ENCODE data around the gene ATF5. TPM values are rescaled to one million over a fixed set of nuclear protein-coding genes. Genes with fewer than 3 reads are reported as not detected.

Gene ATF5
- total and polyA plus RNA-seq, 2 experiments from 2014 or later, result 4.8 to 6.8 TPM

DNA sequence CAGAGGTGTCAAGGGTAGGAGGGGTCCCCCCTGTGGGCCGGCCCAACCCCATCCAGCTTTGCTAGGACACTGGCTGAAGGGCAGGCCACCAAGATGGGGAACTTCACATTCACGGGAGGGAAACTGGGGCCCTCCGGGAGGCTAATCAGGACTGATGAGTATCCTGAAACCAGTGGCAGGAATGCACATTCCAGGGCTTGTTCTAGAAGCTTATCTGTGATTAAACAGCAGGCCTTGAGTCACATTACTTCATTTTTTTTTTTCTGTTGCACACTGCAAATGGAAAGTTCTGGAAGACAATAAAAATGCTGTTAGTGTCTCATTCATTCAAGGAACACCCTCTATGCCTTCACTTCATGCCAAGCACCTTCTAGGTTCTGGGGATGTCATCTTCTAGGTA is 47.5 kb downstream of the ATF5 start:
- H3K4me1 ChIP-seq (ENCODE audit: low read depth), result peaks cover 3% of the 10 kb centered on the region
- no peak overlapping the region for H3K4me3 ChIP-seq
- H3K36me3 ChIP-seq, result no peaks in the 10 kb centered on the region
- no peak for DNase-seq (ENCODE audit: low read depth in 1 of 2, low spot score in 1 of 2)
- no peak for TF ChIP-seq CTCF (IDR thresholded peaks at IDR 0.05; ENCODE audit: low read depth, low read length)
- no peak overlapping the region for H3K27ac ChIP-seq
- H3K27me3 ChIP-seq, result no peaks in the 10 kb centered on the region
- no peaks in the 10 kb centered on the region for H3K9me3 ChIP-seq (ENCODE audit: low read depth)

- no peaks in the 10 kb centered on the region for H3K9me3 ChIP-seq (ENCODE audit: low read depth)
- H3K36me3 ChIP-seq, result no peaks in the 10 kb centered on the region
- H3K4me1 ChIP-seq (ENCODE audit: low read depth), result peaks cover under 1% of the 10 kb centered on the region
- TF ChIP-seq CTCF (IDR thresholded peaks at IDR 0.05; ENCODE audit: low read depth, low read length), result no peak
- DNase-seq (ENCODE audit: low read depth in 1 of 2, low spot score in 1 of 2), result no peak
- no peak overlapping the region for H3K27ac ChIP-seq
- H3K4me3 ChIP-seq, result no peak overlapping the region
- no peaks in the 10 kb centered on the region for H3K27me3 ChIP-seq
Measured at GRCh38 chr19:49977076-49977475, 48.1 kb downstream of the ATF5 start.

DNA sequence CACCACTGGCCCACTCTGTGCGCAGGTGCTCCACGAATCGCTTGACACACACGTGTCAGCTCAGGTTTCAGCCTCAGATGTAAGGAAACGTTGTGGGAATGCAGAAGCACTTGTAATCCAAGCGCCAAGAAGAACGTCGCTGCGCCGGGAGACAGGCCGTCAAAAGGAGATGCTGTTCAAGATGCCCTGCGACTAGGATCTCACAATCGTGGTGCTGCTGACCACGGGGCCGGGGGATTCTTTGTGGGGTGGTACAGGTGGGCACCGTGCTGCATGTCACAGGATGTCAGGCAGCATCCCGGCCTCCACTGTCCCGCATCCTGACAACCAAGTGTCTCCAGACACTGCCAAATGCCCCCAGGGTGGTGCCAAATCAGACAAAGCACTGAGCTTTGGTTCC is 48.9 kb downstream of the ATF5 start:
- Histone ChIP-seq H3K9me3 (ENCODE audit: low read depth) (no peaks in the 10 kb centered on the region), H3K36me3 (no peaks in the 10 kb centered on the region), H3K27me3 (no peaks in the 10 kb centered on the region), H3K4me3 (no peak overlapping the region), H3K4me1 (ENCODE audit: low read depth) (no peaks in the 10 kb centered on the region), H3K27ac (no peak overlapping the region)
- no peak for TF ChIP-seq CTCF (IDR thresholded peaks at IDR 0.05; ENCODE audit: low read depth, low read length)
- no peak for DNase-seq (ENCODE audit: low read depth in 1 of 2, low spot score in 1 of 2)

- H3K4me1 ChIP-seq (ENCODE audit: low read depth), result no peaks in the 10 kb centered on the region
- DNase-seq (ENCODE audit: low read depth in 1 of 2, low spot score in 1 of 2), result no peak
- TF ChIP-seq CTCF (IDR thresholded peaks at IDR 0.05; ENCODE audit: low read depth, low read length), result no peak
- H3K36me3 ChIP-seq, result no peaks in the 10 kb centered on the region
- no peak overlapping the region for H3K4me3 ChIP-seq
- H3K9me3 ChIP-seq (ENCODE audit: low read depth), result no peaks in the 10 kb centered on the region
- no peaks in the 10 kb centered on the region for H3K27me3 ChIP-seq
- no peak overlapping the region for H3K27ac ChIP-seq
Measured at GRCh38 chr19:49978324-49978723, 49.3 kb downstream of the ATF5 start.

DNA sequence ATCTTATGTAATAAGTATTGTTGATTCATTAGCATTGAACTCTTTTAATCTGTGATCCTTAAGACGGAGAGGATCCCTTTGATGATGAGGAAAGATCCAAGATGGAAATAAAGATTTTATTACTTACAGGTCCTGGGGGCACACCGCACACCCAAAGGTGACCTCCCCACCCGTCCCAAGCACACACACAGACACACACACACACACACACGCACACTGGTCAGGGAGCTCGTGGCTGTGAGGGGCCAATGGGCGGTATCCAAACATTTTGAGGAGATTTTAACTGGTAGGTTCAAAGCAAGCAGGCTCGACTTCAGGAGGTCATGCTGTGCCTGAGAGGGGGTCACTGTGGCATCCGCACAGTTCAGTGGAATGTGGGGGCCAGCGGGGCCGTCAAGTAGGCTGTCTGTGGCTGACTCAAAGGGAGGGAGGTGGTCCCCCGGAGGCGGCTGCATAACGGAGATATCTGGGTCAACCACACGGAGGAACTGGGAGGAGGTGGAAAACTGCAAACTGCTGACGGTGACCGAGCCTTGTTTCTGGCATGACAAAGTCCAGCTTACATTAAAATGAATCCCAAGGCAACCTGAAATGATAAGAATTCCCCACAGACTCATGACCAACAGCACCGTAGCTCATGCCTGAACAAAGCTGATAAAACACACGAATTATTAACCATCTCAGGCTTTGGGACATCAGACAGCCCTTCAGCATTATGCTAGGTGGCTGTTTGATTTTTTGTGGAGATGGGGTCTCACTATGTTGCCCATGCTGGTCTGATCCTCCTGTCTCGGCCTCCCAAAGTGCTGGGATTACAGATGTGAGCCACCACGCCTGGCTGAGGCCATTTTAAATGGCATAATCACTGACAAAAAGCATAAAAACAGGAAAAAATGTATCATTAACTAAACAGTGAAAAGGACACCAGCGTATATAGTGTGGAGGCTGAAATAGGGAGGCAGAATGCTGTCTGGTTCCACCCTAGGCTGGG is 52.9 kb downstream of the ATF5 start:
- Histone ChIP-seq H3K9me3 (ENCODE audit: low read depth) (no peaks in the 10 kb centered on the region), H3K4me3 (no peak overlapping the region), H3K27me3 (no peaks in the 10 kb centered on the region), H3K4me1 (ENCODE audit: low read depth) (no peaks in the 10 kb centered on the region), H3K36me3 (peaks cover 4% of the 10 kb centered on the region), H3K27ac (no peak overlapping the region)
- no peak for DNase-seq (ENCODE audit: low read depth in 1 of 2, low spot score in 1 of 2)
- no peak for TF ChIP-seq CTCF (IDR thresholded peaks at IDR 0.05; ENCODE audit: low read depth, low read length)

Other genes with a start within 250 kb of the ATF5 start
- 3.6 and 5.1 TPM in 2 replicates for gene ADM5, start 239.6 kb upstream of the ATF5 start, total RNA-seq
- gene ADM5, start 239.6 kb upstream of the ATF5 start, polyA plus RNA-seq, result 1.1 and 2.2 TPM in 2 replicates
- gene CPT1C, start 238.1 kb upstream of the ATF5 start, total RNA-seq, result 29.0 and 33.8 TPM in 2 replicates
- gene CPT1C, start 238.1 kb upstream of the ATF5 start, polyA plus RNA-seq, result 26.5 and 31.7 TPM in 2 replicates
- gene TSKS, start 165.9 kb upstream of the ATF5 start, total RNA-seq, result 0.09 TPM in 1 of 2 replicates, not detected in the other
- not detected in 2 replicates for gene TSKS, start 165.9 kb upstream of the ATF5 start, polyA plus RNA-seq
- 152 and 153 TPM in 2 replicates for gene AP2A1, start 162.2 kb upstream of the ATF5 start, total RNA-seq
- gene AP2A1, start 162.2 kb upstream of the ATF5 start, polyA plus RNA-seq, result 64.2 and 78.0 TPM in 2 replicates
- gene FUZ, start 115.9 kb upstream of the ATF5 start, total RNA-seq, result 37.8 and 60.8 TPM in 2 replicates
- gene FUZ, start 115.9 kb upstream of the ATF5 start, polyA plus RNA-seq, result 35.6 and 39.0 TPM in 2 replicates
- 68.7 and 83.7 TPM in 2 replicates for gene MED25, start 110.9 kb upstream of the ATF5 start, total RNA-seq
- 69.9 and 73.2 TPM in 2 replicates for gene MED25, start 110.9 kb upstream of the ATF5 start, polyA plus RNA-seq
- 290 and 380 TPM in 2 replicates for gene PTOV1, start 78.0 kb upstream of the ATF5 start, total RNA-seq
- 445 and 583 TPM in 2 replicates for gene PTOV1, start 78.0 kb upstream of the ATF5 start, polyA plus RNA-seq
- gene PNKP, start 61.6 kb upstream of the ATF5 start, total RNA-seq, result 73.8 and 74.5 TPM in 2 replicates
- gene PNKP, start 61.6 kb upstream of the ATF5 start, polyA plus RNA-seq, result 69.7 and 98.4 TPM in 2 replicates
- gene AKT1S1, start 51.9 kb upstream of the ATF5 start, total RNA-seq, result 27.5 and 36.9 TPM in 2 replicates
- 45.4 and 66.2 TPM in 2 replicates for gene AKT1S1, start 51.9 kb upstream of the ATF5 start, polyA plus RNA-seq
- gene TBC1D17, start 51.5 kb upstream of the ATF5 start, total RNA-seq, result 25.4 and 26.8 TPM in 2 replicates
- 38.0 and 52.5 TPM in 2 replicates for gene TBC1D17, start 51.5 kb upstream of the ATF5 start, polyA plus RNA-seq
- 0.63 TPM in 1 of 2 replicates, not detected in the other for gene IL4I1, start 32.3 kb upstream of the ATF5 start, total RNA-seq
- 0.40 TPM in 1 of 2 replicates, not detected in the other for gene IL4I1, start 32.3 kb upstream of the ATF5 start, polyA plus RNA-seq
- gene NUP62, start 299 bp downstream of the ATF5 start, total RNA-seq, result 60.6 and 71.3 TPM in 2 replicates
- gene NUP62, start 299 bp downstream of the ATF5 start, polyA plus RNA-seq, result 43.3 and 63.1 TPM in 2 replicates
- 0.03 TPM in 1 of 2 replicates, not detected in the other for gene SIGLEC11, start 32.0 kb downstream of the ATF5 start, total RNA-seq
- gene SIGLEC11, start 32.0 kb downstream of the ATF5 start, polyA plus RNA-seq, result 0.13 TPM in 1 of 2 replicates, not detected in the other
- gene VRK3, start 96.2 kb downstream of the ATF5 start, total RNA-seq, result 29.9 and 34.3 TPM in 2 replicates
- gene VRK3, start 96.2 kb downstream of the ATF5 start, polyA plus RNA-seq, result 38.1 and 45.9 TPM in 2 replicates
- 6.3 and 6.5 TPM in 2 replicates for gene ZNF473, start 96.8 kb downstream of the ATF5 start, total RNA-seq
- 4.4 and 5.3 TPM in 2 replicates for gene ZNF473, start 96.8 kb downstream of the ATF5 start, polyA plus RNA-seq
- not detected in 2 replicates for gene IZUMO2, start 234.1 kb downstream of the ATF5 start, total RNA-seq
- gene IZUMO2, start 234.1 kb downstream of the ATF5 start, polyA plus RNA-seq, result not detected in 2 replicates

All from cardiac muscle cell (in vitro differentiated cells and primary cell).